ENCODE measurements around the gene DYNC1H1. TPM values are rescaled to one million over a fixed set of nuclear protein-coding genes. Genes with fewer than 3 reads are reported as not detected.

DYNC1H1 gene
- total and polyA plus RNA-seq, 7 donors, result 117 to 634 (median 332) TPM

DNA sequence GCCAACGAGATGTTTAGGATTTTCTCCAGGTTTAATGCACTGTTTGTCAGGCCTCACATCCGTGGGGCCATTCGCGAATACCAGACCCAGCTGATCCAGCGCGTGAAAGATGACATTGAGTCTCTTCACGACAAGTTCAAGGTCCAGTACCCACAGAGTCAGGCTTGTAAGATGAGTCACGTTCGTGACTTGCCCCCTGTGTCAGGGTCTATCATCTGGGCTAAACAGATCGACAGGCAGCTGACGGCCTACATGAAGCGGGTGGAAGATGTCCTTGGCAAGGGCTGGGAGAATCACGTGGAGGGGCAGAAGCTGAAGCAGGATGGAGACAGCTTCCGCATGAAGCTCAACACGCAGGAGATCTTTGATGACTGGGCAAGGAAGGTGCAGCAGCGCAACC lies 21.6 kb downstream of the DYNC1H1 start:
- Histone ChIP-seq H3K27me3 (ENCODE audit: insufficient read depth in 3 of 3, low read length in 2 of 3) (no peaks in the 10 kb centered on the region), H3K4me3 (no peak overlapping the region), H3K36me3 (ENCODE audit: insufficient read depth in 1 of 2, low read depth in 1 of 2) (peaks cover 24 to 99% of the 10 kb centered on the region in 2 donors), H3K27ac (no peak overlapping the region), H3K9me3 (no peaks in the 10 kb centered on the region), H3K4me1 (peaks cover 6% of the 10 kb centered on the region)
- TF ChIP-seq, protein P1, sequence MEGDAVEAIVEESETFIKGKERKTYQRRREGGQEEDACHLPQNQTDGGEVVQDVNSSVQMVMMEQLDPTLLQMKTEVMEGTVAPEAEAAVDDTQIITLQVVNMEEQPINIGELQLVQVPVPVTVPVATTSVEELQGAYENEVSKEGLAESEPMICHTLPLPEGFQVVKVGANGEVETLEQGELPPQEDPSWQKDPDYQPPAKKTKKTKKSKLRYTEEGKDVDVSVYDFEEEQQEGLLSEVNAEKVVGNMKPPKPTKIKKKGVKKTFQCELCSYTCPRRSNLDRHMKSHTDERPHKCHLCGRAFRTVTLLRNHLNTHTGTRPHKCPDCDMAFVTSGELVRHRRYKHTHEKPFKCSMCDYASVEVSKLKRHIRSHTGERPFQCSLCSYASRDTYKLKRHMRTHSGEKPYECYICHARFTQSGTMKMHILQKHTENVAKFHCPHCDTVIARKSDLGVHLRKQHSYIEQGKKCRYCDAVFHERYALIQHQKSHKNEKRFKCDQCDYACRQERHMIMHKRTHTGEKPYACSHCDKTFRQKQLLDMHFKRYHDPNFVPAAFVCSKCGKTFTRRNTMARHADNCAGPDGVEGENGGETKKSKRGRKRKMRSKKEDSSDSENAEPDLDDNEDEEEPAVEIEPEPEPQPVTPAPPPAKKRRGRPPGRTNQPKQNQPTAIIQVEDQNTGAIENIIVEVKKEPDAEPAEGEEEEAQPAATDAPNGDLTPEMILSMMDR (IDR thresholded peaks at IDR 0.05), result no peak
- ATAC-seq, result no peak
- intact Hi-C loops (cut with DNase I), result no loop called here
- 92 to 93% (median 92%) methylated on average over 16 of the region's 16 CpGs for WGBS, 3 donors
- DNase-seq, result no peak

DNA sequence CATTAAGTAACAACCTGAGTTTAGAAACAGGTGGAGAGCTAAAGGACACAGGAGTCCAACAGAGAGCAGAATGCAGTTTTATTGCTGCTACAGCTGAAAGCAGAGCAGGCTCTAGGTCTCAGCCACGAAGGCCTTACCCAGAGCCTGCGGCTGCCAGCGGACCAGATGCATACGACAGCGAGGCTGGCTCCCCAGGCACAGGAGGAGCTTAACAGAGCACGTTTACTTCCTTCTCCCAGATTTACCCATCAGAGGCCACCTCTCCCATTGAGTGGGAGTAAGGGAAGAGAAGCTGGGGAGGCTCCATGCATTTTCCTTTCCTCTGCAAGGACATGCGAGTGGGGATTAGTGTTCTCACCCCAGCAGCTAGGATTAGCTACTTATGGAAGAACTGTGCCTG lies 22.6 kb downstream of the DYNC1H1 start:
- H3K4me1 ChIP-seq, result no peaks in the 10 kb centered on the region
- TF ChIP-seq, protein P1 (IDR thresholded peaks at IDR 0.05), result no peak
- no peaks in the 10 kb centered on the region for H3K9me3 ChIP-seq
- WGBS, 3 donors, result 75 to 92% (median 84%) methylated on average over 7 of the region's 7 CpGs
- intact Hi-C loops (cut with DNase I), result no loop called here
- H3K36me3 ChIP-seq (ENCODE audit: insufficient read depth in 1 of 2, low read depth in 1 of 2), result peaks cover 22 to 99% of the 10 kb centered on the region in 2 donors
- H3K27me3 ChIP-seq (ENCODE audit: insufficient read depth in 3 of 3, low read length in 2 of 3), result no peaks in the 10 kb centered on the region
- DNase-seq (no peak), ATAC-seq (no peak)
- H3K4me3 ChIP-seq, result no peak overlapping the region
- H3K27ac ChIP-seq, result no peak overlapping the region

DNA sequence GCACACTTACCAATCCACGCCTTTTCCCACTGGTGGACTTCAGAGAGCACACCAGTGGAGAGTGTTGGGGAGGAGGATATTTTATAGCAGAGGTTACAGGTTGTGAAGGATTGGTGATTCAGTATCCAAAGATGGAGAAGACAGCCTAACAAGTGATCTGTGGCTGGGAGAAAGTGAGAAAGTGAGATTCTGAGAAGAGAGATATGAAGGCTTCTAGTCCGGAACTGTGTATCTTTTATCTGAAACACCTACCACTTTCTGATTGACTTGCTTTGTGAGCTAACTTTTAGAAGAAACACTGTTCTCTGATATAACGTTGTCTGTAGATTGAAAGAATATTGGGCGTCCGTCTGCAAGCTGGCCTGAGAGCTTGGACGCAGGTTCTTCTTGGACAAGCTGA lies 24.0 kb downstream of the DYNC1H1 start:
- peaks cover 21 to 99% of the 10 kb centered on the region in 2 donors for H3K36me3 ChIP-seq (ENCODE audit: insufficient read depth in 1 of 2, low read depth in 1 of 2)
- H3K4me1 ChIP-seq, result no peaks in the 10 kb centered on the region
- intact Hi-C loops (cut with DNase I), result no loop called here
- TF ChIP-seq, protein P1 (IDR thresholded peaks at IDR 0.05), result no peak
- WGBS, 3 donors, result 86 to 94% (median 89%) methylated on average over 6 of the region's 6 CpGs
- no peaks in the 10 kb centered on the region for H3K9me3 ChIP-seq
- H3K4me3 ChIP-seq, result no peak overlapping the region
- ATAC-seq (no peak), DNase-seq (no peak)
- no peak overlapping the region for H3K27ac ChIP-seq
- H3K27me3 ChIP-seq (ENCODE audit: insufficient read depth in 3 of 3, low read length in 2 of 3), result no peaks in the 10 kb centered on the region

DNA sequence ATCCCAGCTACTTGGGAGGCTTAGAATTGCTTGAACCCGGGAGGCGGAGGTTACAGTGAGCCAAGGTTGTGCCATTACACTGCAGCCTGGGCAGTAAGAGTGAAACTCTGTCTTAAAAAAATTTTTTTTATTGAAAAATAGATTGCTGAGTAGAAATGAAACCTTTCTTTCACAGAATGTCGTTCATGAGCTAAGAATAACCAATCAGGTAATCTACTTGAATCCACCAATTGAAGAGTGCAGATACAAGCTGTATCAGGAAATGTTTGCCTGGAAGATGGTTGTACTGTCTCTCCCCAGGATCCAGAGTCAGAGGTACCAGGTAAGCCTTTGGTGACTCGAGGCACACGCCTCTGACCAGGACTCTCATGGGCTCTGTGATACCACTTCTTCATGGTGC lies 27.0 kb downstream of the DYNC1H1 start:
- peaks cover 33 to 100% of the 10 kb centered on the region in 2 donors for H3K36me3 ChIP-seq (ENCODE audit: insufficient read depth in 1 of 2, low read depth in 1 of 2)
- ATAC-seq (no peak), DNase-seq (no peak)
- H3K9me3 ChIP-seq, result no peaks in the 10 kb centered on the region
- H3K27ac ChIP-seq, result no peak overlapping the region
- WGBS, 3 donors, result 80 to 87% (median 82%) methylated on average over 5 of the region's 5 CpGs
- intact Hi-C loops (cut with DNase I), result loop anchor here (5.0 kb wide), 2 partner anchors 36 to 41 kb away; no protein-coding TSS in a partner anchor
- TF ChIP-seq, protein P1 (IDR thresholded peaks at IDR 0.05), result no peak
- no peaks in the 10 kb centered on the region for H3K27me3 ChIP-seq (ENCODE audit: insufficient read depth in 3 of 3, low read length in 2 of 3)
- H3K4me1 ChIP-seq, result no peaks in the 10 kb centered on the region
- no peak overlapping the region for H3K4me3 ChIP-seq

DNA sequence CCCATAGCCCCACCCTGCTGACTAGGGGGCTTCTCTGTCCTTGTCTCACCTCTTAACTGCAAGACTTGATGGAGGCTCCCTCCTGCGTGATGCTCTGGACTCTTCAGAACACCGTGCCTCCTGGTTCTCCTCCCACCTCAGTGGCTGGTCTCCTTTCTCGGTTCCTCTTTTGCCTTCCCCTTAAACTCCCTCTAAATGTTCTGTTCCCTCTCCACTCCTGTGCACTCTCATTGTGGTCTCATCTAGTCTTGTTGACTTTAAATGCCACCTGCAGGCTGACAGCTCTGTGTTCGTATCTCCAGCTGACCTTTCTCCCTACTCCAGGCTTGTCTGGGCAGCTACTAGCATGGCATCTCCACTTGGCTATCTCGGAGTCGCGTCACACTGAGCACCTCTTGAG lies 28.3 kb downstream of the DYNC1H1 start:
- no peak overlapping the region for H3K4me3 ChIP-seq
- no peaks in the 10 kb centered on the region for H3K4me1 ChIP-seq
- no peaks in the 10 kb centered on the region for H3K27me3 ChIP-seq (ENCODE audit: insufficient read depth in 3 of 3, low read length in 2 of 3)
- no peak overlapping the region for H3K27ac ChIP-seq
- intact Hi-C loops (cut with DNase I), result loop anchor here (5.0 kb wide), 2 partner anchors 35 to 40 kb away; no protein-coding TSS in a partner anchor
- 88 to 95% (median 90%) methylated on average over 7 of the region's 7 CpGs for WGBS, 3 donors
- no peak for ATAC-seq
- no peak for DNase-seq
- TF ChIP-seq, protein P1 (IDR thresholded peaks at IDR 0.05), result no peak
- no peaks in the 10 kb centered on the region for H3K9me3 ChIP-seq
- H3K36me3 ChIP-seq (ENCODE audit: insufficient read depth in 1 of 2, low read depth in 1 of 2), result peaks cover 30 to 100% of the 10 kb centered on the region in 2 donors

Data from psoas muscle (tissue), 8 donors.